HG02588 (cell line): ENCODE data around the gene RCOR3.

ENCODE experiments used
- ATAC-seq: cut with Tn5 transposase; IDR thresholded peaks from one replicate; pipeline ENCODE4 v1.9.1; 2021; ENCODE audit warnings: mild to moderate bottlenecking, moderate library complexity; ENCODE audit not compliant: unreplicated experiment

Gene RCOR3

GRCh38 chr1:211323156-211324063 is 64.2 kb downstream of the RCOR3 start:
- peak; percentile 46 for ATAC-seq

- ATAC-seq: no peak
Observed at GRCh38 chr1:211324992-211325775, 66.0 kb downstream of the RCOR3 start.

GRCh38 chr1:211326140-211326527 is 67.0 kb downstream of the RCOR3 start:
- ATAC-seq: no peak

- peak; percentile 38 for ATAC-seq
Observed at GRCh38 chr1:211326528-211327345, 67.6 kb downstream of the RCOR3 start, which contains the start of gene TRAF5. Gene TRAF5, plus strand, starts transcription at chr1:211326833. Its CDS starts 26,407 bp downstream, at chr1:211353240.

GRCh38 chr1:211327346-211327921 is 68.3 kb downstream of the RCOR3 start:
- ATAC-seq: peak; percentile 28

GRCh38 chr1:211328084-211328694 is 69.0 kb downstream of the RCOR3 start:
- ATAC-seq: no peak

GRCh38 chr1:211328866-211329475 is 69.8 kb downstream of the RCOR3 start:
- ATAC-seq: no peak

GRCh38 chr1:211329764-211330201 is 70.6 kb downstream of the RCOR3 start:
- ATAC-seq: peak; percentile 45

- ATAC-seq: no peak
Observed at GRCh38 chr1:211330282-211330936, 71.2 kb downstream of the RCOR3 start.

GRCh38 chr1:211331011-211331709 is 72.0 kb downstream of the RCOR3 start:
- ATAC-seq: no peak

- no peak for ATAC-seq
Observed at GRCh38 chr1:211332036-211332616, 73.0 kb downstream of the RCOR3 start.

- no peak for ATAC-seq
Observed at GRCh38 chr1:211332830-211333229, 73.7 kb downstream of the RCOR3 start.

- ATAC-seq: no peak
Observed at GRCh38 chr1:211333906-211334305, 74.7 kb downstream of the RCOR3 start.

- ATAC-seq: no peak
Observed at GRCh38 chr1:211334986-211335385, 75.8 kb downstream of the RCOR3 start.

GRCh38 chr1:211335522-211336157 is 76.5 kb downstream of the RCOR3 start:
- ATAC-seq: peak; percentile 84

GRCh38 chr1:211336161-211336560 is 77.0 kb downstream of the RCOR3 start:
- ATAC-seq: no peak

GRCh38 chr1:211336775-211337174 is 77.6 kb downstream of the RCOR3 start:
- ATAC-seq: no peak
